Fibroblast of peridontal ligament (primary cell): Measurements from ENCODE around the gene CYP24A1.

Experiments used
- DNase-seq: peaks from one replicate; pipeline ENCODE4 v3.0.0-alpha.2; 2010; ENCODE audit errors: extremely low read depth

CYP24A1 gene

DNA sequence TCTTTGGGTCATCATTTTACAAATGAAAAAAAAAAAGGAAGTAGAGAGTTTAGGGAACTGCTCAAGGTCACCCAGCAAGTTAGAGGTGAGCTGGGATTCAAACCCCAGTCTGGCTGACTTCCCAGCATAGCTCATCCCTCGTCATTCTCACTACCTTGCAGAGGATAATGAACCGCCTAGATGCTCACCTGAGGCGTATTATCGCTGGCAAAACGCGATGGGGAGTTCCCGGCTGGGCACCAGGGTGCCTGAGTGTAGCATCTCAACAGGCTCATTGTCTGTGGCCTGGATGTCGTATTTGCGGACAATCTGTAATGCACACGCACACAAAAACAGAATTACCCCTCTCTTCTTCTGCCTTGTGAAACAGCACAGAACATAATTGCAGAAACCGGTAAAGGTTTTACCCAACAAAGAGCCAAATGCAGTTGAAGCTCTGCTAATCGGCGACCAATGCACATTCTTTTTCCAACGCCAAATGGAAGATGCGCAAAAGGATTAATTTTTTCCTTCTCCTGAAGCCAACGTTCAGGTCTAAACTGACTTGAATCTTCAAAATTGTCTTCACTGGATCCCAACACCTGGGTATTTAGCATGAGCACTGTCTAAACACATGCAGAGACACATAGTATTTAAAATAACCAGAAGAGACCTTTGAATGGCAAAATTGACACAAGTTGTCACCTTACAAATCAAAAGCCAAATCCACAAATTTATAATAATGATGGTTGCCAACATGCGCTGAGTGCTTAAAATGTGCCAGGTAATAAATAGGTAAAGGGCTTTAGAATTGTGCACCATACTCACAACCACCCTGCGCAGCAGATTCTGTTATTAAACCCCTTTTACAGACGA, 16.6 kb downstream of the CYP24A1 start:
- DNase-seq: no peak

DNA sequence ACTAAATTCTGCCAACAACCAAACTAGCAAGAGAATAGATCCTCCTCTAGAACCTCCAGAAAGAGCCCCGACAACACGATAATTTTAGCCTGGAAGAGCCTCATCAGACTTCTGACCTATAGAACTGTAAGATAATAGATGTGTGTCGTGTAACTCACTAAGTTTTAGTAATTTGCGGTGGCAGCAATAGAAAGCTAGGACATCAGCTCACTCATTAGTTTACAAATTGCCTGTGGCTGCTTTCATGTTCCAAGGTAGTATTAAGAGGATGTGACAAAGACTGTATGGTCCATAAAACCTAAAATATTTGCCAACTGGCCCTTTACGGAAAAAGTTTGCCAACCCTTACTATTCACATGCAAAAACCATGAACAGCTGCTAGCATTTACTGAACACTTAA, 17.3 kb downstream of the CYP24A1 start:
- no peak for DNase-seq

GRCh38 chr20:54155736-54156317, 18.0 kb downstream of the CYP24A1 start:
- DNase-seq: no peak

DNA sequence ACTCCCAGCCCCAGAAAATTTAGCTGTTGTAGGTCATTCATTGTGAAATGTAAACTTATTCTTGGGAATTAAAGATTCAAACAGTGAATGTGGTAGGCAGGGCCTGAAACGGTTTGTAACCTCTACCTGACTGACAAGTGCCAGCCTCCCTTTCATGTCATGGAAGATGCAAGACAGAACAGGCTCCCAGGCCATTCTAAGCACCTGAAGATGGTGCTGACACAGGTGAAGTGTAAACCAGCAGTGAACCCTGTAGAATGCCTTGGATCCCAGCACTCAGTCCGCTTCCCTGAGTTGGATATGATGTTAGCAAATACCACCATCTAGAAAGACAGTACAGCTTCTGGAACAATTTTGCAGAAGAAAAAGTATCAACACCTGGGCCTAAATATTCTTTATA, 19.3 kb downstream of the CYP24A1 start:
- DNase-seq: no peak

- DNase-seq: no peak
Measured at GRCh38 chr20:54153847-54154246, 19.9 kb downstream of the CYP24A1 start.

DNA sequence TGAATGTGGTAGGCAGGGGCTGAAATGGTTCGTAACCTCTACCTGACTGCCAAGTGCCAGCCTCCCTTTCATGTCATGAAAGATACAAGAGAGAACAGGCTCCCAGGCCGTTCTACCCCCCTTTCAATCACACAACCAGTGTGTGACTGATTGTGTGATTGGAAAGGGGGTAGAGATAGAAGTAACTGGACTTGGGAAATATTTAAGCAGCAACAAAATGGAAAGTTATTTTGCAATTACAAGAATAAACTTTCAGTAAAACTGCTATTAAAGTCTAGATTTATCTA, 20.8 kb downstream of the CYP24A1 start:
- no peak for DNase-seq

- DNase-seq: peak; percentile 45
Measured at GRCh38 chr20:54152227-54153040, 21.4 kb downstream of the CYP24A1 start.

- no peak for DNase-seq
Measured at GRCh38 chr20:54151511-54152226, 22.1 kb downstream of the CYP24A1 start.

DNA sequence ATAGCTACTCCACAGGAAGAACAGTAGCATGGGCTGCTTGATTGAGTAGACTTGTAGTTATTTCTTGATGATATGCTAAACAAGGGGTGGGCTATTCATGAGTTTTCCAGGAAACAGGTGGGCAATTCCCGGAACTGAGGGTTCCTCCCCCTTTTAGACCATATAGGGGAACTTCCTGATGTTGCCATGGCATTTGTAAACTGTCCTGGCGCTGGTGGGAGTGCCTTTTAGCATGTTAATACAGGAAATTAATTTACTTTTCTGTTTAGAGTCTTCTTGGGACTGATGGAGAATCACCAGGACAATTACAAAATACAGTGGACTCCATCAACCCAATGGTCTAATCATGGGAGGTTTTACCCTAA, 22.7 kb downstream of the CYP24A1 start:
- DNase-seq: no peak

- DNase-seq: no peak
Measured at GRCh38 chr20:54149765-54150264, 24.0 kb downstream of the CYP24A1 start.

GRCh38 chr20:54148947-54149764, 24.6 kb downstream of the CYP24A1 start:
- no peak for DNase-seq

DNA sequence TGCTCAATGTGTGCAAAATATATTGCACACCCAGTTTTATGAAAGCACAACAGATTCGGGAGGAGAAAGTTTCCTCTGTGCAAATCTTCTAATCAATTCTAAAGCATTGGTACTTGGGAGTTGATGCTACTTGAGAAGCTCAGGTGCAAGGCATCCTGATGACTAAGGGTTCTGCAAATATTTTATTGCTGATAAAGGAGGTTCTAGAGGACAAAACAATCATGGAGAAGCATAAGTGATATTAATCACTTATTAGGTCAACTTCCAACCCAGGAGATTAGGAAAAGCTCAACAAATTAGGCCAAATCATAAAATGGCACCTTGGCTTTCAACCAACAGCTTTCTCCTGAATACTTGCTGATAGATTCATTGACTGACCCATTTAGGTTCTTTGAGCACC, 27.1 kb downstream of the CYP24A1 start:
- no peak for DNase-seq

DNA sequence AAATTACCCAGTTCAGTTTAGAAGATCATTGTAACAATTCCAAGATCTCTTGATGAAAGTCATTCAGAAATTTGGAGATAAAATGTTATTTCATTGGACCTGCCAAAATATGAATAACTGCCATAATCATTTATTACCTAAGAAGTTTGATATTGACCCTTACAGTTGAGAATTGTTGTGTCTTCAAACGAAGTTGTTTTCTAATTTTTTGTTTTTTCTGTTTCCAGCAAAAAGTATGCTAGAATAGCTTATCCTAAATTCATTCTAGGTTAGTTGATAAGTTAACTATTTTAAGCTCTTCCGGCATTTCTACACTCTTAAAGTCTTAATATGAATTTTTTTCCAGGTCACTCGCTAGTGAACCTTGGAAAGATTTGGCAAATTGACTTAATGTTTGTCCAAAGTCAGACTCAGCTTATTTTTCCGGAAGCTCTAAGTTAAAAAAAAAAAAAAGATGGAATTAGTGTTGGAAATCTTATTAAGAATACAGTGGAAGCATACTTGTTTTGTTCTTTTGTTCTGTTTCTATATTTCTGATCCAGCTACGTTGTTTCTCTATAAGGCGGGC, 28.9 kb downstream of the CYP24A1 start:
- DNase-seq: no peak

DNA sequence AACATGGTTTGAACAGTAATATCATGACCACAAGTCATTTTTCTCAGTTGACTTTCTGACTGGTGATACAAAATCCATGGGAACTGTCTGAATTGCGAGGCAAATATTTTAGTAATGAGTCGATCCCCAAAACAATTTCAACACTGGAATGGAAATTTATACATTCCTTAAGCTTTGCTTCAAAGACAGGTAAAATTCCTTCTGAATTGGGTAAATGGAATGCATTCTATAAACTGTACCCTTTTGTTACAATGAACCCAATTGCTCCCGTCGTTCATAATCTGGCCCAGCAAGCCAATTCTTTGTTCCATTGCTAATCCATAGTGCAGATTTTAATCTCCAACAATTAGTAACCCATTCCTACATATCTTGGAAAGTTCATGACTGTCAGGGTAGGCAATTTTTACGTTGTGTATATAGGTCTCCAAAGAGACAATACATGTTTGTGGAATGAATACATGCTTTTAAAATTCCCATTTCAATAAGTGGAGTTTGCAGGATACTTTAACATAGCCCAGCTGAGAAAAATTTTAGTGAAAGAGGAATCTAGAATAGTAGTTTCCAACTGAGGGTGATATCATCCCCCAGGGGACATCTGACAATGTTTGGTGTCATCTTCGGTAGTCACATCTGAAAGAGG, 32.7 kb downstream of the CYP24A1 start:
- DNase-seq: peak; percentile 53

DNA sequence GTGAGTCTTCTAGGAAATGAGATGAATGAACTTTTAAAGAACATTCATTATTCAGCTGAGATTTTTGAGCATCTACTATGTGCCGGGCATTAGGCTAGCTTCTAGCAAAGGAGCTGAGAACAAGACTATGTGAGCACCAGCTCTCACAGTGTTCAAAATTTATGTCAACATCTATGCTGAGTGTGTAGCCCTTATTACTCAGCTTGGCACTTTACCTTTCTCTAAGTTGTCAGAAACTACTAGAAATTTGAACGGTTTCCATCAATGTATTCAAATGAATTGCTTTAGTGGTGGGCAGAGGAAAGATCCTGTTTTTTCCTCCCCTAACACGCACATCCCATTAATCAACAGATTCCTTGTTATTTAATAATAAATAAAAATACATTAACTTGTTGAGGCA, 33.3 kb downstream of the CYP24A1 start:
- DNase-seq: no peak

DNA sequence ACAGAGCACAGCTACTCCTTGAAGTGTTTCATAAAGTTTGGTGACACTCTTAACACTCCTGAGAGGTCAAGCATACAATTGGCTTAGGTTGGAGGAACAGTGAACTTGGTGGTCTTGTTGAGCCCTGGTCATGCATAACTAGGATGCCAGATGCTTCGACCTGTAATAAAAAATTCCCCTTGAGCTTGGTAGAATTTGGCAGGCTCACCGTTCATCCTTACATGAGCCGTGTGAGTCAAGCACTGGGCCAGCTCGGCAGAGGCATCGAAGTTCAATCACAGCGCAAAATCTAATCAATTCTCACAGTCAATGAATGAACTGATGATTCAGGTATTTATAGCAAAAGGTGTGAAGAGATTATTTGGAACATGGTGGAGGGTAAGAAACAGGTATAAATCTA, 33.7 kb downstream of the CYP24A1 start:
- no peak for DNase-seq

GRCh38 chr20:54139188-54139587, 34.6 kb downstream of the CYP24A1 start:
- no peak for DNase-seq

DNA sequence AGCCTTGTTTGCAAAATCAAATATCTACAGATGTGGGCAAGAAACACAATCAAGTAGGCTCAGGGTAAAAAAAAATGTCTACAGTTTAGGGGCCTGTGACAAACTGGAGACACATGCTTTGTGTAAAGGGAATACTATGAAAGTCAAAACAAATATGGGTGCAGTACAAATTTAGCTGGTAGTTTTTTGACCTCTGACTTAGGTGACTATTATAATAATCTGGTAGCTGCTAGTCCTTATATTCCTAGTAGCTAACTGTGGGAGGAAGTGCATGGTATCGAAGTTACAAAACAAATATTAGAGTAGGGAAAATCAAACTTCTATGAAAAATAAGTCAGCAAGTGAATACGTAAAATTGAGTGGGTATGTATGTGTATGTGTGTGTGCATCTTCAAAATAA, 35.4 kb downstream of the CYP24A1 start:
- no peak for DNase-seq

DNA sequence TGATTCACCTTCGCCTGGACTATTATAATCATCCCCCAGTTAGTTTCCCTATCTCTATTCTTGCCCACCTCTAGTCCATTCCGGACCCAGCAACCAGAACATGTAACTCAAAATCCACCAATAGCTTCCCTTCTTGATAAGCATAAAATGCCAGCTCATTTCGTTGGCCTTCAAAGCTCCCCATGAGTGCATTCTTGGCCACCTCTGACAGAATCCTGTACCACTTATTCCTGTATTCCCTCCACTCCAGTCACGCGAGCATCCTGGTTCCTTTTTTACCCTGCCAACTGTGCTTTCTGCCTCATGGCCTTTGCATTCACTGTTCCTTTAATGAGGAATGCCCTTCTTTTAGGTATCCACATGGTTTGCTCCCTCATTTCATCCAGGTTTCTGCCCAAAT, 36.7 kb downstream of the CYP24A1 start:
- no peak for DNase-seq

GRCh38 chr20:54134445-54135220, 39.2 kb downstream of the CYP24A1 start:
- no peak for DNase-seq
